ENCODE data around the gene TMA16.

The TMA16 gene

DNA sequence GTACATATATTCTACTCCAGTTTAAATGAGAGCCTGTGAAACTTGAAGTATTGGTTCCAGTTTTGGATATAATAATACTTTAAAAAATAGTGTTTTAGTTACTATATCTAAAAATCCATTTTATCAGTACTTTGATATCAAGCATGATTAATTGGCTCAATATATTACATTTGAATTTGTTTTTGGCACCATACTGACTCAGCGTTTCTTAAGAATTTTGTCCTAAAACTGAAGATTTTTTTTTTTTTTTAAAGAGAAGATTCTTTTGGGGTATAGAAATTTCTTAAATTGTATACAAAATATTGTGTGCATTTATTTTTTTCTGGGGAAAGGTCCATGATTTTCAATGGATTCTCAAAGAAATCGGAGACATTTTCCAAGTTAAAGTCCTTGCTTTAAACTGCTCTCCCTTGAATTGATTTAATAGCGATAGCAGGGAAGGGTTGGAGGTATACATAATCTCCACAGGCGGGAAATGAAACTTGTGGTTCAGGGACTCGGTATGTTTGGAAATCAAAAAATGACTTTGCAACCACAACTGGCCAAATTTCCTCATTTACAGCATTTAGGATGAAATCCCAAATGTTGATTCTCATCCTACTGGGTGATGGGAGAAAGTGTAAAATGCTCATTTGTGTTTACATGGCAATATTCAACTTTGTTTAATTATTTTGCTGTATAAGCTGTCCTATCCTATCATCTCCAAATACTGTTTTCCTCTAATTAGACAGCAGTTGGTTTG, 62.3 kb downstream of the TMA16 start:
- Histone ChIP-seq H3K27me3 (ENCODE audit: control insufficient read depth in 3 of 3, insufficient read depth in 3 of 3, low read depth in 1 of 3, low read length in 3 of 3) (no peaks in the 10 kb centered on the region), H3K9me3 (replicated peaks in 1 of 2; ENCODE audit: control insufficient read depth in 2 of 2, insufficient read depth in 1 of 2, low read depth in 1 of 2, low read length in 2 of 2) (no peaks in the 10 kb centered on the region), H3K4ac (ENCODE audit: low read length) (no peak overlapping the region), H3K4me2 (ENCODE audit: insufficient read depth, low read length, poor library complexity, severe bottlenecking) (no peak overlapping the region), H3K18ac (ENCODE audit: low read length) (no peak overlapping the region), H2BK120ac (ENCODE audit: low read depth, low read length) (no peak overlapping the region), H3K14ac (ENCODE audit: low read length) (no peak overlapping the region), H3K27ac (replicated peaks; ENCODE audit: low read length) (no peak overlapping the region), H3K23ac (ENCODE audit: low read depth, low read length, poor library complexity) (no peak overlapping the region), H3K4me1 (ENCODE audit: control insufficient read depth in 2 of 2, insufficient read depth in 1 of 2, low read depth in 1 of 2, low read length in 2 of 2) (no peaks in the 10 kb centered on the region), H2BK5ac (ENCODE audit: low read length) (no peak overlapping the region), H3K36me3 (replicated peaks in 1 of 2; ENCODE audit: control insufficient read depth in 2 of 2, insufficient read depth in 2 of 2, low read length in 2 of 2) (no peaks in the 10 kb centered on the region), H3K9ac (ENCODE audit: low read depth, low read length, poor library complexity) (no peak overlapping the region), H4K8ac (ENCODE audit: low read depth, low read length) (no peak overlapping the region), H3K79me1 (ENCODE audit: low read depth, low read length) (no peaks in the 10 kb centered on the region), H2AFZ (ENCODE audit: low read length) (no peak overlapping the region), H4K91ac (ENCODE audit: low read depth, low read length, poor library complexity) (no peak overlapping the region), H2BK15ac (ENCODE audit: low read length) (no peak overlapping the region), H2BK12ac (ENCODE audit: low read length) (no peak overlapping the region), H3K4me3 (ENCODE audit: low read length in 2 of 2) (no peak overlapping the region), H2AK5ac (ENCODE audit: low read depth, low read length) (no peak overlapping the region)
- no peak for DNase-seq (ENCODE audit: low spot score)
- WGBS, 2 donors (ENCODE audit: extremely low coverage in 2 of 2, insufficient read length in 2 of 2, insufficient replicate concordance in 1 of 2) = no CpG with 5 or more reads among the region's 5 CpGs

DNA sequence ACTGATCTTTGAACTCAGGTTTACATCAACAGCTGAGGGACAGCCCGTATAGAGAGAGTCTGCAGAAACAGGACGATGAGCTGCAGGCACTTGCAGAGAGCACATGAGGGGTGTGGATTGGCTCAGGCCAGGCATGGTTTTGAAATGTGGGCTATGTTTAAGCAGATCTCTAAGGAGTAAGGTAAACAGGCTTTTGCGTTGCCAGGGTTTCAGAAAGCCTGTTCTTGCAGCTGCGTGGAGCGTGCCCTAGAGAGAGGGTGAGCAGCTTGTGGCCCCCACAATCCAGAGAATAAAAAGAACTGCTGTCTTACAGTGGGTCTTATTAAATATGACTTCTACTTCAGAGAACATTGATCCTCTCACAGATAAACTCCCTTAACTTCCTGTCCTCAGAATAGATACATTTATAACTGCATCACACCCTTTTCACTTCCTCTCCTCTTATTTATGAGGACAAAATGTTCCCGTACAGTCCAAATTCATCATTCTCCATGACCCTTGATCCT, 64.1 kb downstream of the TMA16 start:
- H3K4me1 ChIP-seq (ENCODE audit: control insufficient read depth in 2 of 2, insufficient read depth in 1 of 2, low read depth in 1 of 2, low read length in 2 of 2) = no peaks in the 10 kb centered on the region
- H3K27ac ChIP-seq (replicated peaks; ENCODE audit: low read length) = no peak overlapping the region
- no peaks in the 10 kb centered on the region for H3K27me3 ChIP-seq (ENCODE audit: control insufficient read depth in 3 of 3, insufficient read depth in 3 of 3, low read depth in 1 of 3, low read length in 3 of 3)
- no peak overlapping the region for H3K23ac ChIP-seq (ENCODE audit: low read depth, low read length, poor library complexity)
- no peak overlapping the region for H2BK120ac ChIP-seq (ENCODE audit: low read depth, low read length)
- no peak for DNase-seq (ENCODE audit: low spot score)
- no peak overlapping the region for H3K14ac ChIP-seq (ENCODE audit: low read length)
- no CpG with 5 or more reads among the region's 6 CpGs for WGBS, 2 donors (ENCODE audit: extremely low coverage in 2 of 2, insufficient read length in 2 of 2, insufficient replicate concordance in 1 of 2)
- H2BK5ac ChIP-seq (ENCODE audit: low read length) = no peak overlapping the region
- H2BK12ac ChIP-seq (ENCODE audit: low read length) = no peak overlapping the region
- no peak overlapping the region for H4K8ac ChIP-seq (ENCODE audit: low read depth, low read length)
- H3K36me3 ChIP-seq (replicated peaks in 1 of 2; ENCODE audit: control insufficient read depth in 2 of 2, insufficient read depth in 2 of 2, low read length in 2 of 2) = no peaks in the 10 kb centered on the region
- H3K4me2 ChIP-seq (ENCODE audit: insufficient read depth, low read length, poor library complexity, severe bottlenecking) = no peak overlapping the region
- no peak overlapping the region for H3K4me3 ChIP-seq (ENCODE audit: low read length in 2 of 2)
- no peak overlapping the region for H4K91ac ChIP-seq (ENCODE audit: low read depth, low read length, poor library complexity)
- H3K4ac ChIP-seq (ENCODE audit: low read length) = no peak overlapping the region
- no peaks in the 10 kb centered on the region for H3K9me3 ChIP-seq (replicated peaks in 1 of 2; ENCODE audit: control insufficient read depth in 2 of 2, insufficient read depth in 1 of 2, low read depth in 1 of 2, low read length in 2 of 2)
- no peaks in the 10 kb centered on the region for H3K79me1 ChIP-seq (ENCODE audit: low read depth, low read length)
- H2AK5ac ChIP-seq (ENCODE audit: low read depth, low read length) = no peak overlapping the region
- no peak overlapping the region for H2BK15ac ChIP-seq (ENCODE audit: low read length)
- H2AFZ ChIP-seq (ENCODE audit: low read length) = no peak overlapping the region
- H3K9ac ChIP-seq (ENCODE audit: low read depth, low read length, poor library complexity) = no peak overlapping the region
- no peak overlapping the region for H3K18ac ChIP-seq (ENCODE audit: low read length)

DNA sequence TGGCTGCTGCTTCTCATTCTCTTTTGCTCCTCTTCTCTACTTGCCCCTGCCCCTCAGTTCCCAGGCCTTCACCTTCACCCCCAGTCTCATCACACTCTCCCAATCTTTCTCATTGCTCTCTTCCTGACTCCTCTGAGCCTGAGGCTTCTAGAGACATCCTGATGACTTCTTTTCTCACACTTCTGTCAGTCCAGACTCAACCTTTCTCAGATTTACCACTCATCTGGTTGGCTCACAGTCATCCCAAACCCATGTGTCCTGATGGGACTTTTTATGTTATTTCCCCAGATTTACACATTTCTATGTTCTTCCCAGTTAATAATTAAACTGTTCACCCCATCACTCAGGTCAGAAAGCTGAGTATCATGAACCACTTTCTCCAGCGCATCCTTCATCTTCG, 68.0 kb downstream of the TMA16 start:
- H3K4me1 ChIP-seq (ENCODE audit: control insufficient read depth in 2 of 2, insufficient read depth in 1 of 2, low read depth in 1 of 2, low read length in 2 of 2) = peaks cover 5 to 10% of the 10 kb centered on the region in 2 donors
- no peak overlapping the region for H3K4me2 ChIP-seq (ENCODE audit: insufficient read depth, low read length, poor library complexity, severe bottlenecking)
- no peak overlapping the region for H4K91ac ChIP-seq (ENCODE audit: low read depth, low read length, poor library complexity)
- H3K79me1 ChIP-seq (ENCODE audit: low read depth, low read length) = no peaks in the 10 kb centered on the region
- H2BK120ac ChIP-seq (ENCODE audit: low read depth, low read length) = no peak overlapping the region
- no peak overlapping the region for H2AK5ac ChIP-seq (ENCODE audit: low read depth, low read length)
- H3K27ac ChIP-seq (replicated peaks; ENCODE audit: low read length) = no peak overlapping the region
- H3K18ac ChIP-seq (ENCODE audit: low read length) = no peak overlapping the region
- no peak overlapping the region for H3K9ac ChIP-seq (ENCODE audit: low read depth, low read length, poor library complexity)
- no peak overlapping the region for H2BK15ac ChIP-seq (ENCODE audit: low read length)
- H3K36me3 ChIP-seq (replicated peaks in 1 of 2; ENCODE audit: control insufficient read depth in 2 of 2, insufficient read depth in 2 of 2, low read length in 2 of 2) = no peaks in the 10 kb centered on the region
- no peak overlapping the region for H2AFZ ChIP-seq (ENCODE audit: low read length)
- no peak overlapping the region for H3K23ac ChIP-seq (ENCODE audit: low read depth, low read length, poor library complexity)
- H3K27me3 ChIP-seq (ENCODE audit: control insufficient read depth in 3 of 3, insufficient read depth in 3 of 3, low read depth in 1 of 3, low read length in 3 of 3) = no peaks in the 10 kb centered on the region
- no peak overlapping the region for H2BK5ac ChIP-seq (ENCODE audit: low read length)
- no peak overlapping the region for H3K4ac ChIP-seq (ENCODE audit: low read length)
- H3K4me3 ChIP-seq (ENCODE audit: low read length in 2 of 2) = no peak overlapping the region
- no peak overlapping the region for H4K8ac ChIP-seq (ENCODE audit: low read depth, low read length)
- DNase-seq (ENCODE audit: low spot score) = no peak
- no peaks in the 10 kb centered on the region for H3K9me3 ChIP-seq (replicated peaks in 1 of 2; ENCODE audit: control insufficient read depth in 2 of 2, insufficient read depth in 1 of 2, low read depth in 1 of 2, low read length in 2 of 2)
- H2BK12ac ChIP-seq (ENCODE audit: low read length) = no peak overlapping the region
- no peak overlapping the region for H3K14ac ChIP-seq (ENCODE audit: low read length)
- WGBS, 2 donors (ENCODE audit: extremely low coverage in 2 of 2, insufficient read length in 2 of 2, insufficient replicate concordance in 1 of 2) = no CpG with 5 or more reads among the region's 2 CpGs

DNA sequence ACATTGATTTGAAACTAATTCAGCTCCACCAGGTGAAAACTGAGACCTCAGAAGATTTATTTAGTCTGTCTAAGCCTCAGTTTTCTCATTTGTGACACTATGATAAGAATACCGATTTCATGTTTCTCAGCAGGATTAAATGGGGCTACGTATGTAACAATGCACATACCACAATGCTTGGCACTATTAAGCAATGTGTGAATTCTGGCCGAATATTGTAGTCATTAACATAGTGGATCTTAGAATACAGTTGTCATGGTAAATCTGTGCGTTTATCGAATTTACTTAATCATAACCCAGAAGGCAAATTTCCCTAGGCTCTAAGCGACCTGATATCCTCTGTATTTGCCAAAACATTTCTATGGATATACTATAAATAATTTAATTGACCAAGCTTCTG, 69.1 kb downstream of the TMA16 start:
- H3K4me2 ChIP-seq (ENCODE audit: insufficient read depth, low read length, poor library complexity, severe bottlenecking) = no peak overlapping the region
- no peak overlapping the region for H2BK12ac ChIP-seq (ENCODE audit: low read length)
- no peak overlapping the region for H4K91ac ChIP-seq (ENCODE audit: low read depth, low read length, poor library complexity)

More for the DNA sequence above, 69.1 kb downstream of the TMA16 start:
- Histone ChIP-seq H4K8ac (ENCODE audit: low read depth, low read length) (no peak overlapping the region), H2BK120ac (ENCODE audit: low read depth, low read length) (no peak overlapping the region), H3K9ac (ENCODE audit: low read depth, low read length, poor library complexity) (no peak overlapping the region), H3K18ac (ENCODE audit: low read length) (no peak overlapping the region), H2AK5ac (ENCODE audit: low read depth, low read length) (no peak overlapping the region), H3K4me3 (ENCODE audit: low read length in 2 of 2) (no peak overlapping the region), H2BK15ac (ENCODE audit: low read length) (no peak overlapping the region), H2BK5ac (ENCODE audit: low read length) (no peak overlapping the region), H3K14ac (ENCODE audit: low read length) (no peak overlapping the region), H3K4me1 (ENCODE audit: control insufficient read depth in 2 of 2, insufficient read depth in 1 of 2, low read depth in 1 of 2, low read length in 2 of 2) (peaks cover 5 to 10% of the 10 kb centered on the region in 2 donors), H3K4ac (ENCODE audit: low read length) (no peak overlapping the region), H3K9me3 (replicated peaks in 1 of 2; ENCODE audit: control insufficient read depth in 2 of 2, insufficient read depth in 1 of 2, low read depth in 1 of 2, low read length in 2 of 2) (no peaks in the 10 kb centered on the region), H3K27me3 (ENCODE audit: control insufficient read depth in 3 of 3, insufficient read depth in 3 of 3, low read depth in 1 of 3, low read length in 3 of 3) (no peaks in the 10 kb centered on the region), H3K79me1 (ENCODE audit: low read depth, low read length) (no peaks in the 10 kb centered on the region), H3K36me3 (replicated peaks in 1 of 2; ENCODE audit: control insufficient read depth in 2 of 2, insufficient read depth in 2 of 2, low read length in 2 of 2) (no peaks in the 10 kb centered on the region), H3K23ac (ENCODE audit: low read depth, low read length, poor library complexity) (no peak overlapping the region), H3K27ac (replicated peaks; ENCODE audit: low read length) (no peak overlapping the region), H2AFZ (ENCODE audit: low read length) (no peak overlapping the region)
- WGBS, 2 donors (ENCODE audit: extremely low coverage in 2 of 2, insufficient read length in 2 of 2, insufficient replicate concordance in 1 of 2) = no CpG with 5 or more reads among the region's 6 CpGs
- DNase-seq (ENCODE audit: low spot score) = no peak

All from neuronal stem cell (in vitro differentiated cells).